Measurements from ENCODE around the gene ILF3. TPM values are rescaled to one million over a fixed set of nuclear protein-coding genes. Genes with fewer than 3 reads are reported as not detected.

ILF3 gene
- total RNA-seq, 1 experiment from 2014 or later: 365 TPM

- Histone ChIP-seq H3K4me3 (ENCODE audit: low read depth in 2 of 2, low read length in 2 of 2) (no peak overlapping the region), H3K4me1 (ENCODE audit: control insufficient read depth, insufficient read depth, low read length) (peaks cover 4% of the 10 kb centered on the region; the same call in 1 of the 2 replicates), H3K9me3 (ENCODE audit: control insufficient read depth, insufficient read depth, low read depth, low read length) (no peaks in the 10 kb centered on the region), H3K36me3 (ENCODE audit: control insufficient read depth, insufficient read depth, low read length) (peaks cover 4% of the 10 kb centered on the region), H3K27me3 (ENCODE audit: control insufficient read depth, insufficient read depth, low read length) (no peaks in the 10 kb centered on the region), H3K27ac (ENCODE audit: low read length) (no peak overlapping the region)
- POLR2A ChIA-PET: no interaction called here
- ATAC-seq (no peak), DNase-seq (ENCODE audit: low read depth, low spot score) (no peak)
- no TSS peak for BruUV-seq (replicated peaks)
- in situ Hi-C loops (cut with HindIII; ENCODE audit: low pct_unique_long_range_greater_than_20kb, low sequenced_read_pairs): no loop called here
- no peak for TF ChIP-seq SIN3A (IDR thresholded peaks at IDR 0.05; ENCODE audit: borderline replicate concordance, insufficient read depth, low read depth, low read length)
- no peak for TF ChIP-seq TCF7L2 (IDR thresholded peaks at IDR 0.05; ENCODE audit: low read depth, low read length)
- TF ChIP-seq, protein P1, sequence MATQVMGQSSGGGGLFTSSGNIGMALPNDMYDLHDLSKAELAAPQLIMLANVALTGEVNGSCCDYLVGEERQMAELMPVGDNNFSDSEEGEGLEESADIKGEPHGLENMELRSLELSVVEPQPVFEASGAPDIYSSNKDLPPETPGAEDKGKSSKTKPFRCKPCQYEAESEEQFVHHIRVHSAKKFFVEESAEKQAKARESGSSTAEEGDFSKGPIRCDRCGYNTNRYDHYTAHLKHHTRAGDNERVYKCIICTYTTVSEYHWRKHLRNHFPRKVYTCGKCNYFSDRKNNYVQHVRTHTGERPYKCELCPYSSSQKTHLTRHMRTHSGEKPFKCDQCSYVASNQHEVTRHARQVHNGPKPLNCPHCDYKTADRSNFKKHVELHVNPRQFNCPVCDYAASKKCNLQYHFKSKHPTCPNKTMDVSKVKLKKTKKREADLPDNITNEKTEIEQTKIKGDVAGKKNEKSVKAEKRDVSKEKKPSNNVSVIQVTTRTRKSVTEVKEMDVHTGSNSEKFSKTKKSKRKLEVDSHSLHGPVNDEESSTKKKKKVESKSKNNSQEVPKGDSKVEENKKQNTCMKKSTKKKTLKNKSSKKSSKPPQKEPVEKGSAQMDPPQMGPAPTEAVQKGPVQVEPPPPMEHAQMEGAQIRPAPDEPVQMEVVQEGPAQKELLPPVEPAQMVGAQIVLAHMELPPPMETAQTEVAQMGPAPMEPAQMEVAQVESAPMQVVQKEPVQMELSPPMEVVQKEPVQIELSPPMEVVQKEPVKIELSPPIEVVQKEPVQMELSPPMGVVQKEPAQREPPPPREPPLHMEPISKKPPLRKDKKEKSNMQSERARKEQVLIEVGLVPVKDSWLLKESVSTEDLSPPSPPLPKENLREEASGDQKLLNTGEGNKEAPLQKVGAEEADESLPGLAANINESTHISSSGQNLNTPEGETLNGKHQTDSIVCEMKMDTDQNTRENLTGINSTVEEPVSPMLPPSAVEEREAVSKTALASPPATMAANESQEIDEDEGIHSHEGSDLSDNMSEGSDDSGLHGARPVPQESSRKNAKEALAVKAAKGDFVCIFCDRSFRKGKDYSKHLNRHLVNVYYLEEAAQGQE (IDR thresholded peaks at IDR 0.05; ENCODE audit: insufficient read depth in 1 of 2, low read depth in 2 of 2, low read length in 1 of 2): no peak
- TF ChIP-seq POLR2AphosphoS5 (IDR thresholded peaks at IDR 0.05; ENCODE audit: low read depth, low read length): no peak
- TF ChIP-seq CTCF (IDR thresholded peaks at IDR 0.05): no peak
- CTCF ChIA-PET: no interaction called here
- intact Hi-C loops (cut with micrococcal nuclease; ENCODE audit: unreplicated experiment): no loop called here
These were observed 37.7 kb downstream of the ILF3 start for GRCh38 chr19:10691883-10692282.

GRCh38 chr19:10692673-10693264 lies 38.6 kb downstream of the ILF3 start:
- H3K4me3 ChIP-seq (ENCODE audit: low read depth in 2 of 2, low read length in 2 of 2): no peak overlapping the region
- H3K36me3 ChIP-seq (ENCODE audit: control insufficient read depth, insufficient read depth, low read length): peaks cover 4% of the 10 kb centered on the region
- intact Hi-C loops (cut with micrococcal nuclease; ENCODE audit: unreplicated experiment) (no loop called here), in situ Hi-C loops (cut with HindIII; ENCODE audit: low pct_unique_long_range_greater_than_20kb, low sequenced_read_pairs) (no loop called here)
- DNase-seq (ENCODE audit: low read depth, low spot score): no peak
- no peaks in the 10 kb centered on the region for H3K27me3 ChIP-seq (ENCODE audit: control insufficient read depth, insufficient read depth, low read length)
- ATAC-seq: no peak
- H3K27ac ChIP-seq (ENCODE audit: low read length): no peak overlapping the region
- peaks cover 4% of the 10 kb centered on the region; the same call in 1 of the 2 replicates for H3K4me1 ChIP-seq (ENCODE audit: control insufficient read depth, insufficient read depth, low read length)
- no TSS peak for BruUV-seq (replicated peaks)
- TF ChIP-seq CTCF (IDR thresholded peaks at IDR 0.05): no peak
- no peak for TF ChIP-seq TCF7L2 (IDR thresholded peaks at IDR 0.05; ENCODE audit: low read depth, low read length)
- TF ChIP-seq SIN3A (IDR thresholded peaks at IDR 0.05; ENCODE audit: borderline replicate concordance, insufficient read depth, low read depth, low read length): no peak
- peak; percentile 22; the same call in 1 of the 2 replicates for TF ChIP-seq POLR2AphosphoS5 (IDR thresholded peaks at IDR 0.05; ENCODE audit: low read depth, low read length)
- TF ChIP-seq, protein P1 (IDR thresholded peaks at IDR 0.05; ENCODE audit: insufficient read depth in 1 of 2, low read depth in 2 of 2, low read length in 1 of 2): no peak
- H3K9me3 ChIP-seq (ENCODE audit: control insufficient read depth, insufficient read depth, low read depth, low read length): no peaks in the 10 kb centered on the region
- POLR2A ChIA-PET: no interaction called here
- CTCF ChIA-PET: interaction anchor here (0.6 kb wide), 1 partner anchor 13 kb away, joined by 3 read pairs; no protein-coding TSS in a partner anchor
